GM13977 (cell line): Measurements from ENCODE around the gene IGF2R.

ENCODE experiments used
- DNase-seq: peaks from one replicate; pipeline ENCODE4 v3.0.0; 2012; ENCODE audit warnings: low spot score
- in situ Hi-C: fragments of 300-500 bp; cut with MboI; formaldehyde crosslinking; loops from one replicate; pipeline ENCODE4 v1.12.0; 2022; ENCODE audit warnings: low sequenced_read_pairs, low pct_unique_long_range_greater_than_20kb, mixed read lengths, inconsistent platforms; ENCODE audit not compliant: unreplicated experiment
- TF ChIP-seq, protein P1 (sequence below): IDR thresholded peaks from 2 replicates; pipeline ENCODE4 v1.5.1; 2012; ENCODE audit warnings: mild to moderate bottlenecking, control low read depth; ENCODE audit not compliant: insufficient read depth; ENCODE audit errors: extremely low read depth, missing control alignments

The IGF2R gene

DNA sequence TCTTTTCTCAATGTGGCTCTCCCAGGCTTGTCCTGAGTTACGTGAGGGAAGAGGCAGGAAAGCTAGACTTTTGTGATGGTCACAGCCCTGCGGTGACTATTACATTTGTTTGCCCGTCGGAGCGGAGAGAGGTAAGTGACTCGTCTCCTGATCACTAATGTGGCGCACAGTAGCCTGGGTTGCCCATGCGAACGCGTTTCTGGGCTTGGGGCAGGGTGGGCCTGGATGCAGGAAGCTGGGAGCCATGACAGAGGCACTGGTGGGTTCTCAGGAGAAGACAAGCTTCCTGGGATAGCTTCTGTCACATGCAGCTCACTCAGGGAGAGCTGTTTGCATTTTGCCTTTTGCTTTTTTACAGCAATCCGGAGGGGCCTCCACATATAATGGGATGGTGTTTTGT lies 60.6 kb downstream of the IGF2R start:
- in situ Hi-C loops, result no loop called here
- no peak for DNase-seq
- TF ChIP-seq, protein P1, sequence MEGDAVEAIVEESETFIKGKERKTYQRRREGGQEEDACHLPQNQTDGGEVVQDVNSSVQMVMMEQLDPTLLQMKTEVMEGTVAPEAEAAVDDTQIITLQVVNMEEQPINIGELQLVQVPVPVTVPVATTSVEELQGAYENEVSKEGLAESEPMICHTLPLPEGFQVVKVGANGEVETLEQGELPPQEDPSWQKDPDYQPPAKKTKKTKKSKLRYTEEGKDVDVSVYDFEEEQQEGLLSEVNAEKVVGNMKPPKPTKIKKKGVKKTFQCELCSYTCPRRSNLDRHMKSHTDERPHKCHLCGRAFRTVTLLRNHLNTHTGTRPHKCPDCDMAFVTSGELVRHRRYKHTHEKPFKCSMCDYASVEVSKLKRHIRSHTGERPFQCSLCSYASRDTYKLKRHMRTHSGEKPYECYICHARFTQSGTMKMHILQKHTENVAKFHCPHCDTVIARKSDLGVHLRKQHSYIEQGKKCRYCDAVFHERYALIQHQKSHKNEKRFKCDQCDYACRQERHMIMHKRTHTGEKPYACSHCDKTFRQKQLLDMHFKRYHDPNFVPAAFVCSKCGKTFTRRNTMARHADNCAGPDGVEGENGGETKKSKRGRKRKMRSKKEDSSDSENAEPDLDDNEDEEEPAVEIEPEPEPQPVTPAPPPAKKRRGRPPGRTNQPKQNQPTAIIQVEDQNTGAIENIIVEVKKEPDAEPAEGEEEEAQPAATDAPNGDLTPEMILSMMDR, result no peak

DNA sequence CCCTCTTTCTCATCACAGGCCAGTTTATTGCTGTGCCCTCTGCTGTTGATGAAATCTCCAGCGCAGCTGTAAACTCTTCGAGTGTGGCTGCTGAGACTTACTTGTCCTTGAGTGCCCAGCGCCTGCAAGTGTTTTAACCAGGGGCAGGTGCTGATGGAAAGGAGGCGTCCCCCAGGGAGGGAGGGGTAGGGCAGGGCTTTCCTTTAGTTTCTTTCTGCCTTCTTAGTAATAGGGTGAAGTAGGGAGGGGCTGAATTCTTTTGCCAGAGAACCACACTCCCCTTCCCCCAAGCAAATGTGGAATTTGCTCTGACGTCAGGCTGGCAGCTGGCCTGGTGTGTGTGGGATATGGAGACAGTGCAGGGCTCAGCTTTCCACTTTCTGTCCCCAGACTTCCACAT lies 61.2 kb downstream of the IGF2R start:
- in situ Hi-C loops, result no loop called here
- DNase-seq, result no peak
- TF ChIP-seq, protein P1, result no peak

DNA sequence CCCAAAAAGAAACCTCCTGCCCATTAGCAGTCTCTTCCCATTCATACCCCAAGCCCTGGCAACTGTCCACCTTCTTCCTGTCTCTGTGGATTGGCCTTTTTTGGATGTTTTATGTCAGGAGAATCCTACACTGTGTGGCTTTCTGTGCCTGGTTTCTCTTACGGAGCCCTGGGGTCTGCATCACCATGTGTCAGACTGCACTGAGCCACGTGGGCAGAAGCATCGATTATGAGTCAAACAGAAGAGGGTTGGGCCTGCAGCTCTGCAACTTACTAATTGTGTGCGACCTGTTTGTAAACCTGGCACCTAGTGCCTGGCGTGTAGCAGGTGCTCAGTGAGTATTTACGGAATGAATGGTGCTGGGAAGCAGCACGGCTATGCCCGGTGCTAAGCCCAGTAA lies 62.6 kb downstream of the IGF2R start:
- in situ Hi-C loops, result no loop called here
- TF ChIP-seq, protein P1, result no peak

DNA sequence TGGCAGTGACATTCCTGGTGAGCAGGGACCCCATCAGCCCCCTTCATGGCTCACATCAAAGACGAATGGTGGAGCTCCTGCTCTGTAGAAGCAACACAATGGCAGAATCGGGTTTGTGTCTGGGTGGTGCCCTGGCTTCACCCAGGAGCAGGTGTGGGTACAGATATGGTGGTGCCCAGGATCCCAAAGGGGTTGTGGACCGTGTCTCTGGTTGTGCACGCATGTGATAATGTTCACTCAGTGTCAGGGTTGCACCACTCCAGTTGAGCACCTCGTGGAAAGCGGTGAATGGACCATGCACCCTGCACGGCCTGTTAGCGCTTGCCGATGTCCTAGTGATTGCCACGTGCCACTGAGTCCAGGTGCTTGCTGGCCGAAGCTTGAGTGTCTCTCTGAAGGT lies 63.0 kb downstream of the IGF2R start:
- TF ChIP-seq, protein P1, result no peak
- in situ Hi-C loops, result no loop called here
- no peak for DNase-seq

More for the DNA sequence above, 62.6 kb downstream of the IGF2R start:
- no peak for DNase-seq

DNA sequence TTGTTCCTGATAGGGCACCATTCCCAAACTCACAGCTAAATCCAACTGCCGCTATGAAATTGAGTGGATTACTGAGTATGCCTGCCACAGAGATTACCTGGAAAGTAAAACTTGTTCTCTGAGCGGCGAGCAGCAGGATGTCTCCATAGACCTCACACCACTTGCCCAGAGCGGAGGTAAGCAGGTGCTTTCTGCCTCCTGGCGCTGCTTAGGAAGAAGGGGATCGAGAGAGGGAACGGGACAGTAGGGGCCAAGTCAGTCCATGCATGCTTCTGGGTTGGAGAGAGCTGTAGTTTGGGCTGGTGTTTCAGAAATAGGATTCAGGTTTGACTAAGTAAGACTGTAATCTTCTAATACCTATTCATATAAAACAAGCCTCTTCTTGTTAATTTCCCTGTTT lies 63.7 kb downstream of the IGF2R start:
- no peak for DNase-seq
- TF ChIP-seq, protein P1, result no peak
- in situ Hi-C loops, result no loop called here

DNA sequence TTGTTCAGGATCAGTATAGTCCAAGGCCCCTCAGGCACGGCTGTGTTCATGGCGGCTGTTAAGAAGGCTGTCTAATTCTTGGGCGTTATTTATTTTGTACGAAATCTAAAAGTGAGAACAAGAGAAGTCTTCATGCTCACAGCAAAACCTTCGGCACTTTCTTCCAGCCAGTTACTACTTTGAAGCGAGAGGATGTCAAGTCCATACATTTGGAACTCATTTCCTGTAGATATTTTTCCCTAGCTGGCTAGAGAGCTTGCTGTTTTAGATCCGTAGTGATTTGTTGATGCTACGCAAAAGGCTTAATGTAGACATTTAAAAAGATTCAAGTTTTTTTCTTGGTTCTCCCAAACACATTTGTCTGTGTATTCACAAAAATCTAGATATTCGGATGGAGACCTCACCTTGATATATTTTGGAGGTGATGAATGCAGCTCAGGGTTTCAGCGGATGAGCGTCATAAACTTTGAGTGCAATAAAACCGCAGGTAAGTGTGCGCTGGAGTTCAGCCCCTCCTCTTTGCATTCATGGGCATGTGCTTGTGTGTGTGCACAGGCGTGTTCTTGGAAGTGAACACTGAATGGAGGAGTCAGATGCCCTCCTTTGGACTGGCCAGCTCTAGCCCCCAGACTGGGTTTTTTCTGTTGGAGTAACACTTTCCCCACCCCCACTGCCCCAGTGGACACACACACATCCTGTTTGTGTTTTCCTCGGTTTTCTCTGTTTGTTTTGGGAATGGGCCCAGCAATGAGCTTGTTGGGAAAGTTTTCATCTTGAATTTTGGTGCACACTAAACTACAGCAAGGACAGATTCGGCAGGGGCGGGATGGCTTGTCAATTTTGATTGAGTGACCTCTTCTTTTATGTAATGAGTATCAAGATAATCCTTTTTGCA lies 65.4 kb downstream of the IGF2R start:
- in situ Hi-C loops, result no loop called here
- DNase-seq, result no peak
- TF ChIP-seq, protein P1, result no peak
